ENCODE results near the gene ABCA3. TPM values are rescaled to one million over a fixed set of nuclear protein-coding genes. Genes with fewer than 3 reads are reported as not detected.
A peak's percentile ranks its signal among the peaks of the same experiment; 100 is the strongest.

ABCA3 gene
- total RNA-seq, 4 donors from 2014 or later, result 14.9 to 22.2 (median 15.8) TPM

- no peak for DNase-seq (ENCODE audit: low spot score in 2 of 2)
- H3K4me3 ChIP-seq, result no peak overlapping the region
- no peak overlapping the region for H3K27ac ChIP-seq
- WGBS, 2 donors, result 83 to 84% methylated on average over 8 to 10 of the region's 10 CpGs
- H3K36me3 ChIP-seq, result peaks cover 0 to 46% (median 0%) of the 10 kb centered on the region in 3 donors
- H3K27me3 ChIP-seq, result no peaks in the 10 kb centered on the region
- no peak for TF ChIP-seq CTCF (IDR thresholded peaks at IDR 0.05)
- TF ChIP-seq POLR2A (IDR thresholded peaks at IDR 0.05), result no peak
- TF ChIP-seq EP300 (IDR thresholded peaks at IDR 0.05), result no peak
- peaks cover 0 to 35% (median 11%) of the 10 kb centered on the region in 4 donors for H3K4me1 ChIP-seq
- H3K9me3 ChIP-seq, result no peaks in the 10 kb centered on the region
Measured at GRCh38 chr16:2273931-2274330, 66.6 kb downstream of the ABCA3 start.

DNA sequence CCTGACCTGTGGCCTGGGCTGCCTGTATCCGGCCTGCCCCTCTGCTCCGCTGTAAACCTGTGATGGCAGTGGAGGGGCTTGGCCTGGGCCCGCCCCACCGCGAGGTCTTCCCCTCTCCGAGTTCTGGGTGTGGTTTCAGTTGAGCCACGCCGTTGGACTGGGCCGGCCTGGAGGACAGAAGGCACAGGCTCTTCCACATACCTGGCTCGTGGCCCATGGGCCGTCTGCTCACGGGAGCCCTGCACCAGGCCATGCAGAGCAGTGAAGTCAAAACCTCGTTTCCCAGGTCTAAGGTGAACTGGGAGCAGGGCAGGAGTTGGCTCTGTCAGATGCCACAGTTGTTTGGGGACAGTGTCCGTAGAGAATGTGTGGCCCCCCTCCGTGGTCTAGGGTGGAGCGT lies 67.0 kb downstream of the ABCA3 start:
- Histone ChIP-seq H3K27me3 (no peaks in the 10 kb centered on the region), H3K9me3 (no peaks in the 10 kb centered on the region), H3K4me3 (no peak overlapping the region), H3K27ac (no peak overlapping the region), H3K4me1 (peaks cover 0 to 37% (median 11%) of the 10 kb centered on the region in 4 donors), H3K36me3 (peaks cover 0 to 42% (median 0%) of the 10 kb centered on the region in 3 donors)
- WGBS, 2 donors, result 79 to 80% methylated on average over 15 of the region's 16 CpGs
- no peak for TF ChIP-seq POLR2A (IDR thresholded peaks at IDR 0.05)
- TF ChIP-seq EP300 (IDR thresholded peaks at IDR 0.05), result no peak
- no peak for TF ChIP-seq CTCF (IDR thresholded peaks at IDR 0.05)
- DNase-seq (ENCODE audit: low spot score in 2 of 2), result no peak

- no peak overlapping the region for H3K27ac ChIP-seq
- DNase-seq (ENCODE audit: low spot score in 2 of 2), result no peak
- H3K27me3 ChIP-seq, result no peaks in the 10 kb centered on the region
- no peaks in the 10 kb centered on the region for H3K9me3 ChIP-seq
- no peak for TF ChIP-seq EP300 (IDR thresholded peaks at IDR 0.05)
- no peak for TF ChIP-seq CTCF (IDR thresholded peaks at IDR 0.05)
- no peak for TF ChIP-seq POLR2A (IDR thresholded peaks at IDR 0.05)
- WGBS, 2 donors, result 83 to 90% methylated on average over 8 to 11 of the region's 14 CpGs
- H3K36me3 ChIP-seq, result peaks cover 0 to 26% (median 0%) of the 10 kb centered on the region in 3 donors
- H3K4me3 ChIP-seq, result no peak overlapping the region
- peaks cover 0 to 38% (median 11%) of the 10 kb centered on the region in 4 donors for H3K4me1 ChIP-seq
Measured at GRCh38 chr16:2271848-2272461, 68.6 kb downstream of the ABCA3 start.

- H3K27me3 ChIP-seq, result no peaks in the 10 kb centered on the region
- WGBS, 2 donors, result 73 to 78% methylated on average over 9 to 13 of the region's 15 CpGs
- DNase-seq (ENCODE audit: low spot score in 2 of 2), result no peak
- H3K9me3 ChIP-seq, result no peaks in the 10 kb centered on the region
- peaks cover 0 to 15% (median 0%) of the 10 kb centered on the region in 3 donors for H3K36me3 ChIP-seq
- peaks cover 0 to 48% (median 15%) of the 10 kb centered on the region in 4 donors for H3K4me1 ChIP-seq
- no peak for TF ChIP-seq POLR2A (IDR thresholded peaks at IDR 0.05)
- H3K27ac ChIP-seq, result no peak overlapping the region
- H3K4me3 ChIP-seq, result no peak overlapping the region
Measured at GRCh38 chr16:2270588-2271470, 69.7 kb downstream of the ABCA3 start.

- TF ChIP-seq CTCF (IDR thresholded peaks at IDR 0.05) (no peak), EP300 (IDR thresholded peaks at IDR 0.05) (no peak), POLR2A (IDR thresholded peaks at IDR 0.05) (no peak)
- H3K9me3 ChIP-seq, result no peaks in the 10 kb centered on the region
- peak overlapping the region in 1 of 4 donors; percentile 95 for H3K27ac ChIP-seq
- DNase-seq (ENCODE audit: low spot score in 2 of 2), result no peak
- H3K4me1 ChIP-seq, result peaks cover 0 to 55% (median 17%) of the 10 kb centered on the region in 4 donors
- WGBS, 2 donors, result 74 to 79% methylated on average over 9 of the region's 9 CpGs
- no peaks in the 10 kb centered on the region for H3K27me3 ChIP-seq
- no peak overlapping the region for H3K4me3 ChIP-seq
- H3K36me3 ChIP-seq, result peaks cover 0 to 7% (median 0%) of the 10 kb centered on the region in 3 donors
Measured at GRCh38 chr16:2270070-2270462, 70.5 kb downstream of the ABCA3 start.

Measured in tibial nerve (tissue), 4 donors.